ENCODE data around the gene TRAK1.
A peak's percentile ranks its signal among the peaks of the same experiment; 100 is the strongest.
"Not testable (repeated sequence)": the region's sequence is repeated elsewhere in the genome, so short reads cannot be mapped to it uniquely, and the experiment has no call there.

The TRAK1 gene

DNA sequence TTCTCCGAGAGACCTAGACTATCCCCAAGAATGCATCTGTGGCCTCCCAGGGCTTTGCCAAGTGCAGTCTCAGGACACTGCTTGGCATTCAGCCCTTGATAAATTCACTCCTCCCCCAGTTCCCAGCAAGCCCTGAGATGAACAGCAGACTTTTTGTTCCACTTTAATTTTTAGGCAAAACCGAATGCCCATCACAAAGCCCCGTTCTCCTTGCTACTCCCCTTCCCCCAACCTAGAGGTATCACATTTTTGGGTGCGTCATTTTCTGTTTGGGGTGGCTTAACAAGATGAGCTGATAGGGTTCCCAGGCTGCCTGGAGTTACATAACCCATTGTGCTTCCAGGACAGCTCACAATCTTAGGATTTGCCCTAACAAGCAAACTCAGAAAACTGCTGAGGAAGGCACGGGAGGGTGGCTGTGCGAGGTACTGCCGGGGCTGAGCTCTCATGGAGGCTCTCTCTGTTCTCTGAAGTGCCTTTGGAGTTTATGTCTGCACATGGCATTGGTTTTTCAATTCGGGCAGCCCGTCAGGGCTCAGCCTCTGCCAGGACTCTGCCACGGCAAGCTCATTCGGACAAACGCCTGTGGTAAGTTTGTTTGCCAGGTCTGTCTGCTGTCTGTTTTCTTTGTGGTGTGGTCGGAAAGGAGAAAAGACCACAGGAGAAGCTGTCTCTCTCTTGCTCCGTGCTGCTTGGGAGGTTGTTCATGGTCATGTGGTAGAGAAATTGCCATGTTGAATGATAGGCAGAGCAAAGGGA is at the start of gene TRAK1:
Gene TRAK1, plus strand, starts transcription at position 385 of the 759 bp plus-strand sequence. Its CDS starts 113 bp downstream, at position 498.
- peak; percentile 46 for DNase-seq (ENCODE audit: low spot score)

GRCh38 chr3:42042747-42043098 is 48.4 kb upstream of the TRAK1 start:
- no peak for DNase-seq (ENCODE audit: low spot score)

DNA sequence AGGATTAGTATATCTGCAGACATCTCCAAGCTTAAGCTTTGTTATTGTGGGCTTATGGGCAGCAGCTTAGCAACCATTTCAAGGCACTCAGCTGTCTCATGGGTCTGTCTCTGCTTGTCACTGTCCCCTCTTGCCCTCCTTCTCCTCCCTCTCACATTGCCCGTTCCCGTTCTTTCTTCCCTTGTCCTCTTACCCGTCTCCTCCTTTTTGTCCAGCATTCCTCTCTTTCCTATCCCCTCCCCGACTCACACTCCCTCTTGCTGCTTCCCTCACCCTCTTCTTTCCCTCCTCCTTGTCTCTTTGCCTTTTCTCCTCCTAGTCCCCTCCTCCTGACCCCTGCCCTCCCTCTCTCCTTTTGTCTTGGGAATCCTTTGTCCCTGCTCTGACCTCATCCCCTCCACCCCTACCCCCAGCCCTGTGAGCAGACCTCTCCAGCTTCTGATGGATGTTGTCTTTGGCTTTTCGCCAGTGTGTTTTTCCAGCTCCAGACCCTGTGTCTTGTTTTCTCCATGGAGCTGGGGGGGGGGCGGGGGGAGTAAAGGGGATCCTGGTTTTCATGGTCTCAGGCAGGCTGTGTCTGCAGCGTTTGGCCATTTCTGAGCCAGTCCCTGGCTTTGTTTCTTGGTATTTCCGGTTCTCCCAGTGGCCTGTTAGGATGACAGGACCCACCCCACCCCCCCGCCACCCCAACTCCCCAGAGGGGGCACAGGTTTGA is 47.9 kb upstream of the TRAK1 start:
- DNase-seq (ENCODE audit: low spot score) = peak; percentile 15

DNA sequence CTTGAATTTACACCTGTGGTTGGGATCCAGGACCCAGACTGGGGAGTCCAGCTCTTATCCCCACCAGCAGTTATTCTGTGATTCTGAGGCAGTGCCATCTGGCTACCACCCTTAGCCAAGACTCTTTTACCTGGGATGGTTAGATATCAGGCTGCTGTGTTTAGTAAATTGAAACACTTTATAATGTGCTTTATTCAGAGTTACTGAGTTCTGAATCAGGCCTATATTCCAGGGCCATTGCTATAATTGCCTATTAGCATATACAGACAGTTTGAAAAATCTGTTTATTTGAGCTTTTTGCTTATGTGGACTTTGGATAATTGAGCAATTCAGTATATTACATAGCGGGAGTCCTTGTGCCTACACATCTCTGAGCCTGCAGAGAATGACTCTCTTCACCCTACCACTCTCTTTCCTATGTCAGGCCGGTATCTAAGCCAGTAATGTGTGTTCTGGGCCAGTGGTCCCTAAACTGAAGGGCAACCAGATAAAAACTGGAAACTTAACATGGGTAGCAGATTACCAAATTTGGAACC is 45.4 kb upstream of the TRAK1 start:
- DNase-seq (ENCODE audit: low spot score) = no peak

GRCh38 chr3:42048526-42048925 is 42.6 kb upstream of the TRAK1 start:
- not testable (repeated sequence) for DNase-seq (ENCODE audit: low spot score)

DNA sequence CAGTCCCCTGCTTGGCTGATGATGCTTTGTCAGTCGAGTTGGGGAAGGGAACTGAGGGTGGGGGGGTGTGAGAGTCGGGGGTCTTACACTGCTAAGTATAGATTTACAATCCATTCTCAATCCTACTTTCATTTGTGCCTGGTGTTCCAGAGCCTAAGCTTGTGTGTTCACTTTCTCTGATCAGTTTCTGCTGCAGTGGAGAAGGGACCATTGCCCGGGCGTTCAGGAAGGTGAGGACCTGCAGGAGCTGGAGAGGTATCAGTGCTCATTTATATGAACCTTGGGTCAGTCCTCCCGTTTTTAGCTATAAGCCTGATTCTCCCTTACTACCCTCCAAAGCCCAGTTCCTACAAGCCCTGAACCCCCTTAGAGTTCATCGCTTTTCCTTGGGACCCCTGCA is 41.0 kb upstream of the TRAK1 start:
- DNase-seq (ENCODE audit: low spot score) = no peak

GRCh38 chr3:42051384-42052131 is 39.6 kb upstream of the TRAK1 start:
- DNase-seq (ENCODE audit: low spot score) = no peak

GRCh38 chr3:42052132-42052483 is 39.0 kb upstream of the TRAK1 start:
- no peak for DNase-seq (ENCODE audit: low spot score)

- peak; percentile 86 for DNase-seq (ENCODE audit: low spot score)
These were observed 38.4 kb upstream of the TRAK1 start for GRCh38 chr3:42052484-42053351.

DNA sequence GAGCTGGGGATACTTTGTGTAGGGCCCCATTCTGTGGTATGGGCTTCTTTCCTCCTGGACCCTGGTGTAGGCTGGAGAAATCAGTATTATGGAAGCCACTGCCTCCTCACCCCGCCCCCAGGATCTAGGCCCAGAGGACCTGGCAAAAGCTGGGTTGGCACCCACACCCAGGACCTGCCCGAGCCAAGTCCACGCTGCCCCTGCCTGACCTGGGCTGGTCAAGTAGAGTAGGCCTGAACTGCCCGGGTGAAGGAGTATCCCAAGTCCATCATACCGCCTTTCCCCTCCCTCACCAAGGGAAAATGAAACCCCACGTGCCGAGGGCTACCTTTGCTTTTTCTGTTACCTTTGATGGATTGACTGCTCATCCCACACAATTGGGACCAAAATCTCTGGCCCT is 37.7 kb upstream of the TRAK1 start:
- DNase-seq (ENCODE audit: low spot score) = peak; percentile 20

DNA sequence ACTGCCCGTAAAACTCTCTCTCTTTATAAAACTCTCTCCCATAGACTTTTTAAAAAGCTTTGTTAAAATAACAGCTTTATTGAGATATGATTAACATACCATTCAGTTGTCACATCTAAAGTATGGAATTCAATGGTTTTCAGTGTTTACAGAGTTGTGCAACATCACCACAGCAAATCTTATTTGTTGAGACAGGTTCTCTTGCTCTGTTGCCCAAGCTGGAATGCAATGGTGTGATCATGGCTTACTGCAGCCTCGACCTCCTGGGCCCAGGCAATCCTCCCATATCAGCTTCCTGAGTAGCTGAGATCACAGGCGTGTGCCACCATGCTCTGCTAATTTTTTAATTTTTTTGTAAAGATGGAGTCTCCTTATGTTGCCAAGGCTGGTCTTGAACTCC is 35.9 kb upstream of the TRAK1 start:
- DNase-seq (ENCODE audit: low spot score) = no peak

DNA sequence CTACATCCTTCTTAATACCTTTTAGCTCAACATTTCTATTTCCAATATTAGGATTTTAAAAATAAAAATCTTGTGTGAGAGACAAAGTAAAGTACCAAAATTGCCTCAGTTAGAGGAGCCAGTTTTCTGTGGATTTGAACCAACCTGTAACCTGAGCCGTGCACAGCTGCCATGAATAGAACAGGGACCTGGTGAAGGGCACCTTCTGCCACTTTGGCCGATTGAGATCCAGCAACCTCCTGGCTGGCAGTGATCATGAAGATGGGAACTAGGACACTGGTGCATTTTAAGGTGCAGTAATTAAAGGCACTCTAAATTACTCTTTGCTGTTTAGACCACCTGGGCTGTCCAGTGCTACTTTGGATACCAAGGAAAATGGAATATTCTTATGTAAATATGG is 34.3 kb upstream of the TRAK1 start:
- DNase-seq (ENCODE audit: low spot score) = no peak

GRCh38 chr3:42057561-42058211 is 33.5 kb upstream of the TRAK1 start:
- no peak for DNase-seq (ENCODE audit: low spot score)

GRCh38 chr3:42061025-42061712 is 30.0 kb upstream of the TRAK1 start:
- DNase-seq (ENCODE audit: low spot score) = no peak

DNA sequence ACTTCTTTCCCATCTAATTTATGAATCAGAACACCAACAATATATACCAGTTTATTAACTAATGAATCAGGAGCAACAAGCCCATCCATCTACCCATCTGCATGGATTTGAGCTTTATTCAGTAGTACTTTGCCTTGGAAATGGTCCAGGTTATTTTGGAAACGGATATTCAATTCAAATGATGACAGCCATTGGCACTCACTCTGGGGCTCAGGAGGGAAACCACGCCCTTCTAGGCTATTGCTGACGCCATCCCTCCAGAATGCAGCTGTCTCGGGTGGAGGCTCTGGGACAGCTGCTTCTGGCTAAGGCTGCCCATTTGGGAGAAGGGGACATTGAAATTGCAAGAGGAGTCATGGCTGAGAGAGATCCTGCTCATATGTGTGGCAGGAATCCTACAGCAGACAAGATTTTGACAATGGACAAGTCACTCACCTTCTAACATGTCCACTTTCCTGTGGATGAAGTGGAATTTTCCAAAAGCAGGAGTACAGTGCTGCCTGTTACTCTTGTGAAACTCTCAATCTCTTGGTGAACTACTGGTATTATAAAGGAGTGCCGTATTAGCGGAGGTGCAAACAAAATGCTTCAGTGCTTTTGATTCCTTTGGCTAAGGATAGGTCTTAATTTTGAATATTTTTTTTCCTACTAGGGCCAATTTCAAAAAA is 29.3 kb upstream of the TRAK1 start:
- DNase-seq (ENCODE audit: low spot score) = no peak

- no peak for DNase-seq (ENCODE audit: low spot score)
These were observed 28.7 kb upstream of the TRAK1 start for GRCh38 chr3:42062464-42062863.

GRCh38 chr3:42063888-42064287 is 27.3 kb upstream of the TRAK1 start:
- no peak for DNase-seq (ENCODE audit: low spot score)

- DNase-seq (ENCODE audit: low spot score) = no peak
These were observed 24.5 kb upstream of the TRAK1 start for GRCh38 chr3:42066516-42067181.

DNA sequence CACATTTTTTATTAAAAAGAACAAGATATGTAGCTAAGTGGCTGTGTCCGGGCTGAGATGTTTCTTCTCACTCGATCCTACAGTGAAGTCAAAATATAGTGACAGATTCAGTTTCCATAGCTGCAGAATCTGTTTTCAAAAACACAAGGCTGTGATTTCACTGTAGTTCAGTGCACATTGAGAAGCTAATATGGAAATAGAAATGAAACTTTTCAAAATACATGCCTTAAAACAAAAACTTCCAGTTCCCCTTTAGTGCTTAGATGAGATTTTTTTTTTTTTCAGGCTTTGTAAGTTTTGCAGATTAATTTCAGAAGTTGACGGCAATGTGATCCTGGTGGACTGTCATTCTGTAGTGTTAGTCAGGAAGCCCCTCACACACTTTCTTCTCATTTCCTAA is 23.8 kb upstream of the TRAK1 start:
- DNase-seq (ENCODE audit: low spot score) = no peak
